Endodermal cell (in vitro differentiated cells): ENCODE measurements around the gene ATG10. TPM values are rescaled to one million over a fixed set of nuclear protein-coding genes. Genes with fewer than 3 reads are reported as not detected.

Experiments
- DNase-seq: peaks from one replicate; pipeline ENCODE4 v3.0.0-alpha.2; 2017
- H3K27ac ChIP-seq: 2 replicates; pipeline ENCODE4 v1.5.1; 2013; ENCODE audit warnings: mild to moderate bottlenecking, low read depth, low read length, moderate library complexity
- H3K27me3 ChIP-seq: 2 replicates; pipeline ENCODE4 v1.6.1; 2013; ENCODE audit warnings: mild to moderate bottlenecking, low read length, moderate library complexity; ENCODE audit not compliant: insufficient read depth, control insufficient read depth, poor library complexity, severe bottlenecking
- H3K36me3 ChIP-seq: 2 replicates; pipeline ENCODE4 v1.7.0; 2013; ENCODE audit warnings: mild to moderate bottlenecking, low read length, moderate library complexity; ENCODE audit not compliant: control insufficient read depth, insufficient read depth
- H3K4me1 ChIP-seq: one replicate; pipeline ENCODE4 v1.7.0; 2013; ENCODE audit warnings: low read length; ENCODE audit not compliant: control insufficient read depth, insufficient read depth
- H3K4me3 ChIP-seq: 2 replicates; pipeline ENCODE4 v1.5.1; 2013; ENCODE audit warnings: mild to moderate bottlenecking, low read length, moderate library complexity
- H3K9ac ChIP-seq: 2 replicates; pipeline ENCODE4 v1.6.1; 2013; ENCODE audit warnings: mild to moderate bottlenecking, low read length, moderate library complexity; ENCODE audit not compliant: poor library complexity, severe bottlenecking; ENCODE audit errors: extremely low read depth
- H3K9me3 ChIP-seq: 2 replicates; pipeline ENCODE4 v1.6.1; 2013; ENCODE audit warnings: mild to moderate bottlenecking, low read length, moderate library complexity; ENCODE audit not compliant: control insufficient read depth
- H3K27ac Mint-ChIP-seq: 2 replicates; pipeline ENCODE4 v1.8.0; 2020; ENCODE audit warnings: mixed read lengths
- H3K27me3 Mint-ChIP-seq: 2 replicates; pipeline ENCODE4 v1.8.0; 2021; ENCODE audit warnings: mild to moderate bottlenecking, mixed read lengths; ENCODE audit not compliant: insufficient read depth
- H3K36me3 Mint-ChIP-seq: 2 replicates; pipeline ENCODE4 v1.8.0; 2020; ENCODE audit warnings: low read depth, mixed read lengths
- H3K4me1 Mint-ChIP-seq: 2 replicates; pipeline ENCODE4 v1.8.0; 2020; ENCODE audit warnings: mixed read lengths
- H3K4me3 Mint-ChIP-seq: 2 replicates; pipeline ENCODE4 v1.8.0; 2020; ENCODE audit warnings: mild to moderate bottlenecking, moderate library complexity, mixed read lengths
- H3K9me3 Mint-ChIP-seq: 2 replicates; pipeline ENCODE4 v1.8.0; 2020; ENCODE audit warnings: mild to moderate bottlenecking, mixed read lengths
- CTCF ChIP-seq: fragments of 200-600 bp; sonication (generic); conservative IDR thresholded peaks from 2 replicates; pipeline ENCODE4 v1.5.0; 2021; ENCODE audit warnings: antibody characterized with exemption, mild to moderate bottlenecking
- WGBS, 2 experiments: methylation state at CpG; one replicate each; pipeline versions ENCODE4 v1.1.5 to v1.1.7; 2013; ENCODE audit warnings: missing lambda C conversion rate in 2 of 2, mixed read lengths in 1 of 2; ENCODE audit not compliant: insufficient coverage in 1 of 2, insufficient read length in 1 of 2; 5-methylcytosine and 5-hydroxymethylcytosine counted together
- total RNA-seq, 2 donors: library from RNA; stranded (reverse); fragmentation: NEBNext Ultra II Directional in 1 of 2; extraction: Animal tissue kit (Norgen Biotek cat#: 25700) in 1 of 2; gene quantifications; 2 replicates in 1 of 2; 3 replicates in 1 of 2; pipeline ENCODE4 v1.2.1, GENCODE V29; 2021

Gene ATG10
- total RNA-seq, 2 donors from 2014 or later = 17.9 to 22.6 TPM

GRCh38 chr5:82156874-82157273, 185.1 kb downstream of the ATG10 start:
- Histone ChIP-seq H3K36me3 (no peaks in the 10 kb centered on the region), H3K27me3 (peaks cover 13% of the 10 kb centered on the region), H3K27ac (no peak overlapping the region), H3K4me3 (no peak overlapping the region), H3K4me1 (peaks cover 10% of the 10 kb centered on the region), H3K9ac (no peak overlapping the region), H3K9me3 (no peaks in the 10 kb centered on the region)
- Mint-ChIP-seq H3K9me3 (no peaks in the 10 kb centered on the region), H3K4me1 (peaks cover 23% of the 10 kb centered on the region), H3K27me3 (no peaks in the 10 kb centered on the region), H3K27ac (no peak overlapping the region), H3K36me3 (no peaks in the 10 kb centered on the region), H3K4me3 (no peak overlapping the region)
- WGBS, 2 experiments = 66 to 80% methylated on average over 1 to 4 of the region's 4 CpGs
- DNase-seq = no peak
- no peak for TF ChIP-seq CTCF

GRCh38 chr5:82158755-82159413, 187.1 kb downstream of the ATG10 start:
- no peak overlapping the region for H3K4me3 ChIP-seq
- WGBS, 2 experiments = 93% methylated on average over 2 of the region's 3 CpGs; no CpG with 5 or more reads in 1 of the 2 experiments
- Mint-ChIP-seq H3K27ac (no peak overlapping the region), H3K27me3 (no peaks in the 10 kb centered on the region), H3K4me3 (no peak overlapping the region), H3K9me3 (no peaks in the 10 kb centered on the region), H3K36me3 (no peaks in the 10 kb centered on the region), H3K4me1 (peaks cover 37% of the 10 kb centered on the region)
- no peak overlapping the region for H3K9ac ChIP-seq
- H3K27me3 ChIP-seq = peaks cover 13% of the 10 kb centered on the region
- peaks cover 10% of the 10 kb centered on the region for H3K4me1 ChIP-seq
- no peaks in the 10 kb centered on the region for H3K36me3 ChIP-seq
- no peak overlapping the region for H3K27ac ChIP-seq
- no peak for DNase-seq
- no peaks in the 10 kb centered on the region for H3K9me3 ChIP-seq
- no peak for TF ChIP-seq CTCF

GRCh38 chr5:82160948-82161347, 189.1 kb downstream of the ATG10 start:
- DNase-seq = no peak
- H3K4me1 ChIP-seq = peaks cover 21% of the 10 kb centered on the region
- no peak for TF ChIP-seq CTCF
- H3K4me1 Mint-ChIP-seq = peaks cover 47% of the 10 kb centered on the region
- no peak overlapping the region for H3K27ac ChIP-seq
- no peaks in the 10 kb centered on the region for H3K36me3 ChIP-seq
- H3K36me3 Mint-ChIP-seq = no peaks in the 10 kb centered on the region
- no peak overlapping the region for H3K4me3 Mint-ChIP-seq
- H3K4me3 ChIP-seq = no peak overlapping the region
- no peak overlapping the region for H3K9ac ChIP-seq
- no peaks in the 10 kb centered on the region for H3K9me3 Mint-ChIP-seq
- H3K27ac Mint-ChIP-seq = no peak overlapping the region
- peaks cover 12% of the 10 kb centered on the region for H3K27me3 ChIP-seq
- H3K9me3 ChIP-seq = no peaks in the 10 kb centered on the region
- H3K27me3 Mint-ChIP-seq = no peaks in the 10 kb centered on the region
